Pancreas (tissue), 10 donors: Measurements from ENCODE around the gene KIF9. TPM values are rescaled to one million over a fixed set of nuclear protein-coding genes. Genes with fewer than 3 reads are reported as not detected.
"Not testable (repeated sequence)": the region's sequence is repeated elsewhere in the genome, so short reads cannot be mapped to it uniquely, and the experiment has no call there.

Experiments
- ATAC-seq, 4 donors: fragments of 200-7000 bp; cut with Tn5 transposase; one replicate each; pipeline versions ENCODE4 v1.8.0 to v1.9.1; 2020; ENCODE audit warnings: mild to moderate bottlenecking in 4 of 4, moderate library complexity in 4 of 4
- DNase-seq, 6 donors: peaks; one replicate each; pipeline ENCODE4 v3.0.0-alpha.2; 2020
- FAIRE-seq: peaks from 2 replicates; lab custom pipeline; 2012; peaks lifted over from hg19 to GRCh38; lab: Jason Lieb, UNC
- H3K27ac ChIP-seq, 4 donors: fragments of 200-600 bp; sonication (generic); 1 replicate in 3 of 4; 2 replicates in 1 of 4; pipeline versions ENCODE4 v1.5.0 to v1.8.0; 2020
- H3K27me3 ChIP-seq, 4 donors: fragments of 200-600 bp; one replicate each; pipeline ENCODE4 v1.8.0; 2021
- H3K36me3 ChIP-seq, 3 donors: fragments of 200-600 bp; sonication (generic) in 1 of 3; one replicate each; pipeline versions ENCODE4 v1.5.0 to v1.8.0; 2020 to 2021
- H3K4me1 ChIP-seq, 3 donors: fragments of 200-600 bp; one replicate each; pipeline ENCODE4 v1.8.0; 2021
- H3K4me3 ChIP-seq, 4 donors: fragments of 200-600 bp; sonication (generic) in 2 of 4; one replicate each; pipeline versions ENCODE4 v1.5.0 to v1.8.0; 2020 to 2021
- H3K9me3 ChIP-seq, 4 donors: fragments of 200-600 bp; one replicate each; pipeline ENCODE4 v1.8.0; 2021
- WGBS, 2 donors: extraction: QIAGEN DNeasy Blood & Tissue Kit; methylation state at CpG; one replicate each; pipeline ENCODE4 v1.1.7; 2013; 5-methylcytosine and 5-hydroxymethylcytosine counted together
- intact Hi-C, 3 donors: fragments of 100-400 bp; cut with DNase I; formaldehyde crosslinking; loops; one replicate each; pipeline versions ENCODE4 v1.11.1 to v1.14.2; 2022
- polyA plus RNA-seq, 2 donors: library from polyadenylated mRNA; stranded (reverse); fragments of 200-250 nt; gene quantifications; one replicate each; pipeline ENCODE4 v1.2.3, GENCODE V29; 2013
- total RNA-seq, 6 donors: library from RNA; stranded (reverse); fragmentation: NEBNext Ultra II Directional in 4 of 6; extraction: Animal tissue kit (Norgen Biotek cat#: 25700) in 4 of 6; gene quantifications; one replicate each; pipeline versions ENCODE4 v1.2.1 to v1.2.4, GENCODE V29; 2021 to 2023
- TF ChIP-seq, protein P1 (sequence below), 4 donors: fragments of 200-600 bp; sonication (generic) in 3 of 4; IDR thresholded peaks; one replicate each; pipeline versions ENCODE4 v1.5.0 to v1.8.0; 2021; ENCODE audit warnings: antibody characterized with exemption in 4 of 4
- donor health status: healthy with polysubstance abuse.
- donor health status: DM: no; HTN: no; CAD: no; lungs with moderate emphysema.
- donor health status: DM: no; HTN: no; CAD: no.
- donor health status: control.
- donor health status: control.
- donor health status: Bipolar disorder and iron deficiency.
- donor health status: DM: yes; HTN: yes; CAD: no.
- donor health status: DM: no; HTN: no; CAD: no.
- donor health status: DM: no; HTN: no; CAD: no.
- donor health status: DM: yes; HTN: yes; CAD: no.

The KIF9 gene
- total and polyA plus RNA-seq, 8 donors = 3.7 to 17.0 (median 6.2) TPM

DNA sequence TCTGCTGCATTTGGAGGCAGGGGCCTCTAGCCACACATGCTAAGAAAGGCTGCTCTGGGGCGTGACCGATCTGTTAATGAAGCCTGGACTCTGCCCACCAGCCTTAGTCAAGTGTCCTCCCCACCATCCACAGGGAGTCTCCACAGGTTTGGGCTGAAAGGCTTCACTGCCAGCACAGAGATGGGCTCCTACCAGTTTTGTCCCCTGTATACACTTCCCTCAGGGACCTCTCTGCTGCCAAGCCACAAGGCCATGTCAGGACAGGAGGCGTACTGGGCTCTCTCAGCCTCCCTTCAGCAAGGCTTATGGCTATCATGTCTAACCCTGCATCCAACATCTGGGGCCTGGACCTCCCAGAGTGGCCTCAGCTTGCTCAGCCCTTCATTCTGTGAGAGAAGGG lies 23.5 kb downstream of the KIF9 start:
- Histone ChIP-seq H3K27ac (no peak overlapping the region), H3K4me1 (no peaks in the 10 kb centered on the region), H3K9me3 (no peaks in the 10 kb centered on the region), H3K27me3 (no peaks in the 10 kb centered on the region), H3K4me3 (no peak overlapping the region), H3K36me3 (no peaks in the 10 kb centered on the region)
- intact Hi-C loops = no loop called here
- ATAC-seq = no peak
- no peak for FAIRE-seq
- TF ChIP-seq, protein P1, sequence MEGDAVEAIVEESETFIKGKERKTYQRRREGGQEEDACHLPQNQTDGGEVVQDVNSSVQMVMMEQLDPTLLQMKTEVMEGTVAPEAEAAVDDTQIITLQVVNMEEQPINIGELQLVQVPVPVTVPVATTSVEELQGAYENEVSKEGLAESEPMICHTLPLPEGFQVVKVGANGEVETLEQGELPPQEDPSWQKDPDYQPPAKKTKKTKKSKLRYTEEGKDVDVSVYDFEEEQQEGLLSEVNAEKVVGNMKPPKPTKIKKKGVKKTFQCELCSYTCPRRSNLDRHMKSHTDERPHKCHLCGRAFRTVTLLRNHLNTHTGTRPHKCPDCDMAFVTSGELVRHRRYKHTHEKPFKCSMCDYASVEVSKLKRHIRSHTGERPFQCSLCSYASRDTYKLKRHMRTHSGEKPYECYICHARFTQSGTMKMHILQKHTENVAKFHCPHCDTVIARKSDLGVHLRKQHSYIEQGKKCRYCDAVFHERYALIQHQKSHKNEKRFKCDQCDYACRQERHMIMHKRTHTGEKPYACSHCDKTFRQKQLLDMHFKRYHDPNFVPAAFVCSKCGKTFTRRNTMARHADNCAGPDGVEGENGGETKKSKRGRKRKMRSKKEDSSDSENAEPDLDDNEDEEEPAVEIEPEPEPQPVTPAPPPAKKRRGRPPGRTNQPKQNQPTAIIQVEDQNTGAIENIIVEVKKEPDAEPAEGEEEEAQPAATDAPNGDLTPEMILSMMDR (IDR thresholded peaks at IDR 0.05) = no peak
- DNase-seq = no peak
- WGBS, 2 donors = 95% methylated on average over 1 to 3 of the region's 3 CpGs

DNA sequence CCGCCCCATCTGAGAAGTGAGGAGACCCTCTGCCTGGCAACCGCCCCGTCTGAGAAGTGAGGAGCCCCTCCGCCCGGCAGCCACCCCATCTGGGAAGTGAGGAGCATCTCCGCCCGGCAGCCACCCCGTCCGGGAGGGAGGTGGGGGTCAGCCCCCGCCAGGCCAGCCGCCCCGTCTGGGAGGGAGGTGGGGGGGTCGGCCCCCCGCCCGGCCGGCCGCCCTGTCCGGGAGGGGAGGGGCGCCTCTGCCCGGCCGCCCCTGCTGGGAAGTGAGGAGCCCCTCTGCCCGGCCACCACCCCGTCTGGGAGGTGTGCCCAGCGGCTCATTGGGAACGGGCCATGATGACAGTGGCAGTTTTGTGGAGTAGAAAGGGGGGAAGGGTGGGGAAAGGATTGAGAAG lies 26.3 kb downstream of the KIF9 start:
- H3K4me3 ChIP-seq, DNase-seq, H3K27me3 ChIP-seq, H3K9me3 ChIP-seq, FAIRE-seq, H3K4me1 ChIP-seq, intact Hi-C loops, ATAC-seq, H3K36me3 ChIP-seq, H3K27ac ChIP-seq: not testable (repeated sequence)
- 83 to 87% methylated on average over 18 to 25 of the region's 25 CpGs for WGBS, 2 donors

DNA sequence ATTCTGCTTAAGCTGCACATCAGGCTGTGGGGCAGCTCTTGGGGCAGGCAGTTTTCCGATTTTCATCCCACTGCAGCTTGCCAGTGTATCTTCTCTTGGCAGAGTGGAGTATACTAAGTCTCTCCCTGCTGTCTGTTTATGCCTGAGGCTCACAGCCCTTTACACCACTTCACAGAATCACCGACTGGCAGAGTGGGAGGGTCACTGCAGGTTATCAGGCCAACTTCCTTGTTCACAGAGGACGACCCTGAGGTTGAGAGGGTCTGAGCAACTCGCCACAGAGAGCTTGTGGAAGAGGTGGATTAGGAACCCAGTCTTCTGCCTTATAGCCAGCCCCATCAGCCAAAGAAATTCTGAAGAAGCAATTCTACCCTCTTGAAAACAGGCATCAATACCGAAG lies 30.9 kb downstream of the KIF9 start:
- TF ChIP-seq, protein P1 (IDR thresholded peaks at IDR 0.05) = no peak
- FAIRE-seq (no peak), ATAC-seq (no peak), DNase-seq (peak in 1 of 6 donors; percentile 1)
- no peak overlapping the region for H3K4me3 ChIP-seq
- no peaks in the 10 kb centered on the region for H3K9me3 ChIP-seq
- no peak overlapping the region for H3K27ac ChIP-seq
- 60 to 72% methylated on average over 5 of the region's 5 CpGs for WGBS, 2 donors
- H3K27me3 ChIP-seq = no peaks in the 10 kb centered on the region
- H3K36me3 ChIP-seq = no peaks in the 10 kb centered on the region
- H3K4me1 ChIP-seq = no peaks in the 10 kb centered on the region
- intact Hi-C loops = no loop called here

DNA sequence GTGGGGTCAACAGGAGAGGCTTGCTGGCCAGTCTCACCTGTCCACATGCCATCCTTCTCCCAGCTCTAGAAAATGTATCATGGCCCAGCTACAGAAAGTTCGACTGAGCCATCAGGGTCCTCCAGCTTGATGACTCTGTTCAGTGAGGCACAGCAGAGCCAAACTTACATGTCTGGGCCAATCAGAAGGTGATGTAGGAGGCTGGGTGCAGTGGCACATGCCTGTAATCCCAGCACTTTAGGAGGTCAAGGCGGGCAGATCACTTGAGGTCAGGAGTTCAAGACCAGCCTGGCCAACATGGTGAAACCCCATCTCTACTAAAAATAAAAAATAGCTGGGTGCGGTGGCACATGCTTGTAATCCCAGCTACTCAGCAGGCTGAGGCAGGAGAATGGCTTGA lies 31.5 kb downstream of the KIF9 start:
- intact Hi-C loops, H3K36me3 ChIP-seq, H3K4me1 ChIP-seq: not testable (repeated sequence)

DNA sequence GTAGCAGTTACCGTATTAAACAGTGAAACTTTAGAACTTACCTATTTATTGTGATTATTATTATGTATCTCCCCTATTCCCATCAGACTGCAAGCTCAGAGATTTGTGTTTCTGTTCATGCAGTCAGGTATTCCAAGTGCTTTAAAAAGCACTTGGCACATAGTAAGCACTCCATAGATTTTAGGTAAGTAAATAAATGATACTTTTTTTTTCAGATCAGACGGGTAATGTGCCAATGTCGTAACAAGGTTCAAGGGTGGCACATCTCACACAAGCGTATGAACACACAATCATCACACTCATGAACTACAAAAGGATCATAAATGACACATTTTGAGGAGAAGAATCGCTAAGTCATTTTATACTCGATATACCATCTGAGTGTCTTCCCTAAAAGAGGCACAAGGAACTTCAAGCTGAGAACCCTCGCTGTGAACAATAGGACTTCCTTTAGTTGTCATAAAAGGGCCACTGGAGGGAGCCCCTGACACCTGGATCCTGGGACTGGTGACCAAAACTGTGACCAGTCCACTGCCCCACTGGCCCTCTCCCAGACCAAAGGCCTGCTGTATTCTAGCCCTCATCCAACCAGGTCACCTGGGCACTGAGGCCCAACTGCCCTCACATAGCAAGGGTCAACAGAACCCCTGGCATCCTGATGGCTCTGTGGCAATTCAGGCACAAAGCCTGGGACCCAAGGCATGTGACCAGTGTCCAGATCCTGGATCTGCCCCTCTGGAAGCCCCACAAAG lies 32.1 kb downstream of the KIF9 start:
- Histone ChIP-seq H3K9me3 (no peaks in the 10 kb centered on the region), H3K27ac (no peak overlapping the region), H3K4me3 (no peak overlapping the region), H3K36me3 (no peaks in the 10 kb centered on the region), H3K4me1 (no peaks in the 10 kb centered on the region), H3K27me3 (no peaks in the 10 kb centered on the region)
- FAIRE-seq (no peak), DNase-seq (peak in 2 of 6 donors; percentile 25 to 33), ATAC-seq (peak; percentile 56 to 87 (median 74))
- TF ChIP-seq, protein P1 (IDR thresholded peaks at IDR 0.05) = peak in 2 of 4 donors; percentile 7 to 12
- 48 to 69% methylated on average over 7 of the region's 7 CpGs for WGBS, 2 donors
- intact Hi-C loops = no loop called here

More for the DNA sequence above, 31.5 kb downstream of the KIF9 start:
- 49 to 56% methylated on average over 3 of the region's 3 CpGs for WGBS, 2 donors
- not testable (repeated sequence) for H3K27ac ChIP-seq, FAIRE-seq, H3K4me3 ChIP-seq, H3K27me3 ChIP-seq, H3K9me3 ChIP-seq, ATAC-seq
- DNase-seq = peak in 1 of 6 donors; percentile 2
